Osteoblast (primary cell): ENCODE measurements around the gene SDCBP2. TPM values are rescaled to one million over a fixed set of nuclear protein-coding genes. Genes with fewer than 3 reads are reported as not detected.
A peak's percentile ranks its signal among the peaks of the same experiment; 100 is the strongest.
"Not testable (repeated sequence)": the region's sequence is repeated elsewhere in the genome, so short reads cannot be mapped to it uniquely, and the experiment has no call there.

Experiments used
- DNase-seq: peaks from one replicate; pipeline ENCODE4 v3.0.0; 2011; ENCODE audit warnings: low spot score, mixed read lengths; ENCODE audit not compliant: insufficient read length; ENCODE audit errors: missing footprints
- H2AFZ ChIP-seq: 2 replicates; pipeline ENCODE4 v1.6.0; 2011; ENCODE audit warnings: mild to moderate bottlenecking, low read length
- H3K27ac ChIP-seq: 2 replicates; pipeline ENCODE4 v1.5.1; 2011; ENCODE audit warnings: mild to moderate bottlenecking, low read depth, low read length, moderate library complexity
- H3K27me3 ChIP-seq: 2 replicates; pipeline ENCODE4 v1.6.0; 2012; ENCODE audit warnings: mild to moderate bottlenecking, control low read depth, inconsistent platforms, low read length, moderate library complexity; ENCODE audit not compliant: insufficient read depth
- H3K36me3 ChIP-seq: 2 replicates; pipeline ENCODE4 v1.5.1; 2011; ENCODE audit warnings: mild to moderate bottlenecking, low read length, control low read depth, moderate library complexity; ENCODE audit not compliant: insufficient read depth
- H3K4me1 ChIP-seq: 2 replicates; pipeline ENCODE4 v1.5.1; 2011; ENCODE audit warnings: mild to moderate bottlenecking, low read length, control low read depth, moderate library complexity; ENCODE audit not compliant: insufficient read depth
- H3K4me2 ChIP-seq: 2 replicates; pipeline ENCODE4 v1.6.0; 2011; ENCODE audit warnings: mild to moderate bottlenecking, low read length; ENCODE audit not compliant: insufficient read depth
- H3K4me3 ChIP-seq: fragments of 200-600 bp; sonication (generic); 3 replicates; pipeline ENCODE4 v1.5.1; 2012; ENCODE audit warnings: mild to moderate bottlenecking, low read length, inconsistent platforms; ENCODE audit not compliant: insufficient read depth
- H3K79me2 ChIP-seq: 2 replicates; pipeline ENCODE4 v1.6.0; 2012; ENCODE audit warnings: mild to moderate bottlenecking, low read length, control low read depth, inconsistent platforms; ENCODE audit not compliant: insufficient read depth
- H3K9me3 ChIP-seq: 2 replicates; pipeline ENCODE4 v1.5.1; 2011; ENCODE audit warnings: low read depth, low read length, control low read depth
- H4K20me1 ChIP-seq: 2 replicates; pipeline ENCODE4 v1.6.0; 2012; ENCODE audit warnings: mild to moderate bottlenecking, low read length, control low read depth; ENCODE audit not compliant: insufficient read depth
- CTCF ChIP-seq: IDR thresholded peaks from 2 replicates; pipeline ENCODE4 v1.5.1; 2011; ENCODE audit warnings: mild to moderate bottlenecking, low read depth, low read length, moderate library complexity; ENCODE audit errors: extremely low read depth
- total RNA-seq: library from RNA; depleted of rRNA; stranded (reverse); fragments of >200 nt; gene quantifications from 2 replicates; pipeline ENCODE4 v1.2.3, GENCODE V29; 2012

SDCBP2 gene
- total RNA-seq, 1 donor, result 2.2 TPM

GRCh38 chr20:1345756-1346093 is 16.8 kb upstream of the SDCBP2 start:
- no peak for TF ChIP-seq CTCF
- Histone ChIP-seq H2AFZ (no peak overlapping the region), H3K36me3 (peaks cover 2% of the 10 kb centered on the region), H3K27me3 (no peaks in the 10 kb centered on the region), H3K79me2 (peaks cover 23% of the 10 kb centered on the region), H4K20me1 (no peaks in the 10 kb centered on the region), H3K4me2 (no peak overlapping the region), H3K4me1 (peaks cover 28% of the 10 kb centered on the region), H3K27ac (no peak overlapping the region), H3K4me3 (no peak overlapping the region), H3K9me3 (no peaks in the 10 kb centered on the region)
- DNase-seq, result no peak

GRCh38 chr20:1345030-1345755 is 16.3 kb upstream of the SDCBP2 start:
- Histone ChIP-seq H3K36me3 (peaks cover 2% of the 10 kb centered on the region), H4K20me1 (no peaks in the 10 kb centered on the region), H3K4me1 (peaks cover 28% of the 10 kb centered on the region), H3K4me3 (no peak overlapping the region), H3K27me3 (no peaks in the 10 kb centered on the region), H3K4me2 (no peak overlapping the region), H3K27ac (no peak overlapping the region), H3K9me3 (no peaks in the 10 kb centered on the region), H3K79me2 (peaks cover 20% of the 10 kb centered on the region), H2AFZ (no peak overlapping the region)
- DNase-seq, result no peak
- no peak for TF ChIP-seq CTCF

GRCh38 chr20:1343446-1344124 is 14.6 kb upstream of the SDCBP2 start:
- peak; percentile 25 for TF ChIP-seq CTCF
- Histone ChIP-seq H3K27ac (peak overlapping the region; percentile 57), H3K4me3 (peak overlapping the region; percentile 47), H3K79me2 (peaks cover 11% of the 10 kb centered on the region), H3K4me2 (peak overlapping the region; percentile 73), H3K4me1 (peaks cover 28% of the 10 kb centered on the region)
- H2AFZ ChIP-seq, H3K9me3 ChIP-seq, H3K36me3 ChIP-seq, H3K27me3 ChIP-seq, DNase-seq, H4K20me1 ChIP-seq: not testable (repeated sequence)

GRCh38 chr20:1341561-1342265 is 12.8 kb upstream of the SDCBP2 start:
- Histone ChIP-seq H3K4me2 (no peak overlapping the region), H3K27me3 (no peaks in the 10 kb centered on the region), H3K79me2 (peaks cover 9% of the 10 kb centered on the region), H3K4me3 (no peak overlapping the region), H3K27ac (peak overlapping the region; percentile 57), H3K36me3 (peaks cover 2% of the 10 kb centered on the region), H3K9me3 (no peaks in the 10 kb centered on the region), H4K20me1 (peaks cover 1% of the 10 kb centered on the region), H3K4me1 (peaks cover 30% of the 10 kb centered on the region), H2AFZ (no peak overlapping the region)
- peak; percentile 60 for DNase-seq
- no peak for TF ChIP-seq CTCF
